PC-9 (cell line): Measurements from ENCODE around the gene LRFN5. TPM values are rescaled to one million over a fixed set of nuclear protein-coding genes. Genes with fewer than 3 reads are reported as not detected.

ENCODE experiments used
- BruUV-seq: library from RNA; stranded (reverse); fragments of 400-500 nt; replicated peaks from 2 replicates; lab custom pipeline; 2021; lab: Mats Ljungman, UMichigan
- CTCF ChIA-PET: fragments of 300-600 bp; sonication (Branson Sonifier 250); formaldehyde crosslinking; loops from one replicate; lab custom pipeline; 2022; ENCODE audit warnings: antibody characterized with exemption; lab: Charles Lee
- POLR2A ChIA-PET: fragments of 300-600 bp; sonication (Branson Sonifier 250); formaldehyde crosslinking; loops from one replicate; lab custom pipeline; 2022; ENCODE audit warnings: antibody characterized with exemption; ENCODE audit not compliant: unreplicated experiment; lab: Charles Lee
- DNase-seq, 2 experiments: peaks; one replicate each; pipeline versions ENCODE4 v3.0.0 to v3.0.0-alpha.2; 2015 to 2022; ENCODE audit warnings: mixed read lengths in 1 of 2
- H2AFZ ChIP-seq: fragments of 200-600 bp; sonication (generic); 2 replicates; pipeline ENCODE4 v1.8.1; 2017; ENCODE audit warnings: antibody characterized with exemption
- H3F3A ChIP-seq: fragments of 200-600 bp; sonication (generic); 2 replicates; pipeline ENCODE4 v1.8.1; 2017; ENCODE audit warnings: antibody characterized with exemption, mild to moderate bottlenecking, low read depth; ENCODE audit not compliant: insufficient read depth
- H3K27ac ChIP-seq: fragments of 200-600 bp; sonication (generic); 2 replicates; pipeline ENCODE4 v1.6.1; 2016; ENCODE audit warnings: mixed run types
- H3K27me3 ChIP-seq: fragments of 200-600 bp; sonication (generic); 2 replicates; pipeline ENCODE4 v1.6.1; 2016; ENCODE audit warnings: low read depth, mixed run types; ENCODE audit not compliant: insufficient read depth
- H3K36me3 ChIP-seq: fragments of 200-600 bp; sonication (generic); 2 replicates; pipeline ENCODE4 v1.6.1; 2016; ENCODE audit warnings: low read depth, mixed run types
- H3K4me1 ChIP-seq: fragments of 200-600 bp; sonication (generic); replicated peaks from 2 replicates; pipeline ENCODE4 v1.6.1; 2016; ENCODE audit warnings: mixed run types; ENCODE audit not compliant: insufficient read depth
- H3K4me2 ChIP-seq: fragments of 200-600 bp; sonication (generic); 2 replicates; pipeline ENCODE4 v1.6.1; 2017; ENCODE audit warnings: mixed run types
- H3K4me3 ChIP-seq: fragments of 200-600 bp; sonication (generic); 2 replicates; pipeline ENCODE4 v1.6.1; 2016; ENCODE audit warnings: mixed run types
- H3K79me2 ChIP-seq: fragments of 200-600 bp; sonication (generic); 2 replicates; pipeline ENCODE4 v1.6.1; 2017; ENCODE audit warnings: low read depth, mixed run types
- H3K9me2 ChIP-seq: fragments of 200-600 bp; sonication (generic); 2 replicates; pipeline ENCODE4 v1.8.1; 2017; ENCODE audit warnings: mild to moderate bottlenecking; ENCODE audit not compliant: insufficient read depth
- H3K9me3 ChIP-seq: fragments of 200-600 bp; sonication (generic); 2 replicates; pipeline ENCODE4 v1.8.1; 2016; ENCODE audit warnings: low read depth; ENCODE audit not compliant: insufficient read depth
- H4K20me1 ChIP-seq: fragments of 200-600 bp; sonication (generic); 2 replicates; pipeline ENCODE4 v1.8.1; 2017; ENCODE audit not compliant: insufficient read depth
- CTCF ChIP-seq: fragments of 200-600 bp; sonication (generic); conservative IDR thresholded peaks from 2 replicates; pipeline ENCODE4 v1.6.1; 2017; ENCODE audit warnings: mixed run types, antibody characterized with exemption, mild to moderate bottlenecking, moderate library complexity
- EZH2 ChIP-seq: fragments of 200-600 bp; sonication (generic); IDR thresholded peaks from 2 replicates; pipeline ENCODE4 v1.8.0; 2017; ENCODE audit warnings: antibody characterized with exemption, low read depth
- intact Hi-C: fragments of 100-400 bp; cut with micrococcal nuclease; formaldehyde crosslinking; loops from one replicate; pipeline ENCODE4 v1.10.0; 2022; ENCODE audit not compliant: unreplicated experiment
- total RNA-seq: library from RNA; stranded (reverse); gene quantifications from 2 replicates; pipeline ENCODE4 v1.2.3, GENCODE V29; 2021

The LRFN5 gene
- total RNA-seq, 1 experiment from 2014 or later: not detected

DNA sequence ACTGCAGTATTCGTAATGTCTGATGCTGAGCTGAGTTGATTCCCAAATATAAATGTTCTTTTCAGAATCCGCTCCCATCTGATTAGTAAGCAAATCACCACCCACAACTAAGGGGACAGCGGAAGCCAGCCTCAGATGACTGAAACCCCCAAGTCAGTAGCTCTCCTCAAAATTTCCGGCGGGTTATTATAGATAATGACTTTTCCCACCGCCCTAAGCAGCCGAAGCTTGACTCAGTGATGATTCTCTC lies 469 bp upstream of the LRFN5 start:
- CTCF ChIA-PET: no interaction called here
- H3K4me1 ChIP-seq: no peaks in the 10 kb centered on the region
- no peaks in the 10 kb centered on the region for H3K9me2 ChIP-seq
- no peak overlapping the region for H2AFZ ChIP-seq
- H3K9me3 ChIP-seq: no peaks in the 10 kb centered on the region
- H4K20me1 ChIP-seq: no peaks in the 10 kb centered on the region
- no peaks in the 10 kb centered on the region for H3K36me3 ChIP-seq
- no peak overlapping the region for H3K27ac ChIP-seq
- H3K4me2 ChIP-seq: no peak overlapping the region
- no peaks in the 10 kb centered on the region for H3F3A ChIP-seq
- H3K79me2 ChIP-seq: no peaks in the 10 kb centered on the region
- TF ChIP-seq CTCF: no peak
- no peak for TF ChIP-seq EZH2
- BruUV-seq: no TSS peak
- H3K27me3 ChIP-seq: peaks cover 16% of the 10 kb centered on the region; the same call in 1 of the 2 replicates
- no peak for DNase-seq
- intact Hi-C loops: no loop called here
- POLR2A ChIA-PET: no interaction called here
- H3K4me3 ChIP-seq: no peak overlapping the region

- TF ChIP-seq EZH2 (no peak), CTCF (no peak)
- Histone ChIP-seq H3K4me2 (no peak overlapping the region), H3K27ac (no peak overlapping the region), H4K20me1 (no peaks in the 10 kb centered on the region), H2AFZ (no peak overlapping the region), H3K27me3 (peaks cover 16% of the 10 kb centered on the region; the same call in 1 of the 2 replicates), H3K9me2 (no peaks in the 10 kb centered on the region), H3K79me2 (no peaks in the 10 kb centered on the region), H3K4me3 (no peak overlapping the region), H3F3A (no peaks in the 10 kb centered on the region), H3K36me3 (no peaks in the 10 kb centered on the region), H3K9me3 (no peaks in the 10 kb centered on the region), H3K4me1 (no peaks in the 10 kb centered on the region)
- ChIA-PET POLR2A (interaction anchor here (0.6 to 0.7 kb wide), 2 partner anchors 83 to 102 kb away, joined by 4 to 5 read pairs; no protein-coding TSS in a partner anchor), CTCF (no interaction called here)
- intact Hi-C loops: no loop called here
- DNase-seq: no peak
- BruUV-seq: no TSS peak
These were observed 664 bp downstream of the LRFN5 start for GRCh38 chr14:41607304-41607775.

DNA sequence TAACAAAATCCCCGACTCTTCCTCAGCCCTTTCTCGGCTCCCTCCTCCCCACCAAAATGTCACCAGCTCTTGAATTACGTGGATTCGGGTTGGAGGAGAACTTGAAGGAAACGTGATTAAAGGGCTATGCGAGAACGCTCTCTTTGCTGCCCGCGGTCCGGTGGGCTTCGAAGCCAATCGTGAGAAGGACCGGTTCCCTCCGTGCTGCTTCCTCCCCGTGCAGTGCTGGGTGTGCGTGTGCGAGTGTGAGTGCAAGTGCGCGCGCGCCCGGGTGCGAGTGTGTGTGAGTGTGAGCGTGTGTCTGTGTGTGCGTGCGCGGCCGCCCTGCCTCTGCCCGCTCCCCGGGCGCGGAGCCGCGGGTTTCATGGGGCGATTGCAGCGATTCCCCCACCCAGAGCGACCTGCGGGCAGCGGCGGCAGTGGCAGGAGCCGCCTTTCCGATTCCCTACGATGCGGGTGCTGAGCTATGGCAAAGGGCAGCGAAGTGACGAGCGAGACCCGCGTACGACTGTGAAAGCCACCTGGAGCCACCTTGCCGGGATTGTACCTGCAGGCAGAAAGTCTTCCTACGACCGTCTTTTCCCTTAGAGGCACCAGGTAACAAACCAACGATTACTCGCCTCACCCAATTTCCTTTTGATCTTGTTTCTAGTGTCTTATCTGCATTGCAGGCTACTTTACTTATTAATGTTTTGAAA lies 1.4 kb downstream of the LRFN5 start:
- H3K4me3 ChIP-seq: no peak overlapping the region
- no peaks in the 10 kb centered on the region for H3K36me3 ChIP-seq
- CTCF ChIA-PET: no interaction called here
- no peak overlapping the region for H3K4me2 ChIP-seq
- no peaks in the 10 kb centered on the region for H3K79me2 ChIP-seq
- H2AFZ ChIP-seq: no peak overlapping the region
- H4K20me1 ChIP-seq: no peaks in the 10 kb centered on the region
- H3K27me3 ChIP-seq: peaks cover 16% of the 10 kb centered on the region; the same call in 1 of the 2 replicates
- intact Hi-C loops: no loop called here
- no peaks in the 10 kb centered on the region for H3K9me3 ChIP-seq
- H3F3A ChIP-seq: no peaks in the 10 kb centered on the region
- TF ChIP-seq EZH2: no peak
- no peak for TF ChIP-seq CTCF
- H3K27ac ChIP-seq: no peak overlapping the region
- no peaks in the 10 kb centered on the region for H3K9me2 ChIP-seq
- no TSS peak for BruUV-seq
- no peak for DNase-seq
- POLR2A ChIA-PET: no interaction called here
- H3K4me1 ChIP-seq: no peaks in the 10 kb centered on the region
